NB4 (cell line): ENCODE measurements around the gene FRK.

Experiments used
- CTCF ChIP-seq: IDR thresholded peaks from one replicate; pipeline ENCODE4 v1.5.1; 2012; ENCODE audit warnings: low read depth, low read length
- POLR2A ChIP-seq: IDR thresholded peaks from 2 replicates; pipeline ENCODE4 v1.6.1; 2011; ENCODE audit warnings: mild to moderate bottlenecking; ENCODE audit not compliant: insufficient read length; ENCODE audit errors: extremely low read depth

GRCh38 chr6:116035616-116036015 lies 25.1 kb downstream of the FRK start:
- TF ChIP-seq CTCF (no peak), POLR2A (no peak)
